GM23338 (cell line): ENCODE measurements around the gene NEMP1.

Experiments used
- CREB1 ChIP-seq: fragments of 250-450 bp; sonication (Bioruptor Pico); IDR thresholded peaks from 2 replicates; pipeline ENCODE4 v1.5.0; 2020; ENCODE audit warnings: low read depth, mild to moderate bottlenecking, moderate library complexity
- ETS1 ChIP-seq: IDR thresholded peaks from 2 replicates; pipeline ENCODE4 v1.6.1; 2016; ENCODE audit warnings: antibody characterized with exemption
- EZH2 ChIP-seq: fragments of 200-600 bp; sonication (generic); IDR thresholded peaks from one replicate; pipeline ENCODE4 v1.8.0; 2017; ENCODE audit warnings: antibody characterized with exemption, mild to moderate bottlenecking, low read depth; ENCODE audit not compliant: unreplicated experiment
- EZH2phosphoT487 ChIP-seq: fragments of 200-600 bp; sonication (generic); IDR thresholded peaks from one replicate; pipeline ENCODE4 v1.8.1; 2018; ENCODE audit warnings: antibody characterized with exemption; ENCODE audit not compliant: unreplicated experiment
- JUNB ChIP-seq: IDR thresholded peaks from one replicate; pipeline ENCODE4 v1.6.1; 2016; ENCODE audit warnings: antibody characterized with exemption; ENCODE audit not compliant: unreplicated experiment
- NANOG ChIP-seq: IDR thresholded peaks from 2 replicates; pipeline ENCODE4 v1.6.1; 2016; ENCODE audit warnings: antibody characterized with exemption, borderline replicate concordance
- POLR2AphosphoS5 ChIP-seq: IDR thresholded peaks from 2 replicates; pipeline ENCODE4 v1.6.1; 2016; ENCODE audit warnings: antibody characterized with exemption, low read depth
- REST ChIP-seq: IDR thresholded peaks from one replicate; pipeline ENCODE4 v1.6.1; 2018; ENCODE audit warnings: antibody characterized with exemption; ENCODE audit not compliant: unreplicated experiment
- ZNF114 ChIP-seq: fragments of 250-450 bp; sonication (Bioruptor Pico); IDR thresholded peaks from 2 replicates; pipeline ENCODE4 v1.5.0; 2020; ENCODE audit warnings: mild to moderate bottlenecking, moderate library complexity
- ZNF331 ChIP-seq: fragments of 250-450 bp; sonication (Bioruptor Pico); IDR thresholded peaks from 2 replicates; pipeline ENCODE4 v1.5.0; 2020; ENCODE audit warnings: low read depth, mild to moderate bottlenecking, moderate library complexity
- ZNF462 ChIP-seq: fragments of 250-450 bp; sonication (Bioruptor Pico); IDR thresholded peaks from 2 replicates; pipeline ENCODE4 v1.5.0; 2020; ENCODE audit warnings: mild to moderate bottlenecking, moderate library complexity
- TF ChIP-seq, protein P1 (sequence below), 2 experiments: fragments of 200-600 bp in 1 of 2; sonication (generic) in 1 of 2; conservative IDR thresholded peaks; 2 replicates each; pipeline versions ENCODE4 v1.5.1 to v1.6.1; 2016 to 2017; ENCODE audit warnings: antibody characterized with exemption in 2 of 2, low read depth in 2 of 2, mild to moderate bottlenecking in 2 of 2, moderate library complexity in 1 of 2

GRCh38 chr12:57055824-57056223, 22.8 kb downstream of the NEMP1 start:
- TF ChIP-seq, protein P1, sequence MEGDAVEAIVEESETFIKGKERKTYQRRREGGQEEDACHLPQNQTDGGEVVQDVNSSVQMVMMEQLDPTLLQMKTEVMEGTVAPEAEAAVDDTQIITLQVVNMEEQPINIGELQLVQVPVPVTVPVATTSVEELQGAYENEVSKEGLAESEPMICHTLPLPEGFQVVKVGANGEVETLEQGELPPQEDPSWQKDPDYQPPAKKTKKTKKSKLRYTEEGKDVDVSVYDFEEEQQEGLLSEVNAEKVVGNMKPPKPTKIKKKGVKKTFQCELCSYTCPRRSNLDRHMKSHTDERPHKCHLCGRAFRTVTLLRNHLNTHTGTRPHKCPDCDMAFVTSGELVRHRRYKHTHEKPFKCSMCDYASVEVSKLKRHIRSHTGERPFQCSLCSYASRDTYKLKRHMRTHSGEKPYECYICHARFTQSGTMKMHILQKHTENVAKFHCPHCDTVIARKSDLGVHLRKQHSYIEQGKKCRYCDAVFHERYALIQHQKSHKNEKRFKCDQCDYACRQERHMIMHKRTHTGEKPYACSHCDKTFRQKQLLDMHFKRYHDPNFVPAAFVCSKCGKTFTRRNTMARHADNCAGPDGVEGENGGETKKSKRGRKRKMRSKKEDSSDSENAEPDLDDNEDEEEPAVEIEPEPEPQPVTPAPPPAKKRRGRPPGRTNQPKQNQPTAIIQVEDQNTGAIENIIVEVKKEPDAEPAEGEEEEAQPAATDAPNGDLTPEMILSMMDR (conservative IDR thresholded peaks at IDR 0.05; ENCODE audit: low read depth in 2 of 2), result no peak
- TF ChIP-seq POLR2AphosphoS5, result no peak
- TF ChIP-seq EZH2, result no peak
- no peak for TF ChIP-seq REST
- no peak for TF ChIP-seq EZH2phosphoT487
- no peak for TF ChIP-seq ZNF114
- no peak for TF ChIP-seq CREB1 (CRISPR knock-in tag)
- no peak for TF ChIP-seq JUNB
- no peak for TF ChIP-seq ETS1
- no peak for TF ChIP-seq NANOG
- no peak for TF ChIP-seq ZNF331 (CRISPR knock-in tag)
- TF ChIP-seq ZNF462 (CRISPR knock-in tag), result no peak
